Heart left ventricle (tissue), 16 donors: ENCODE measurements around the gene MRC1. TPM values are rescaled to one million over a fixed set of nuclear protein-coding genes. Genes with fewer than 3 reads are reported as not detected.

Experiments used
- ATAC-seq, 4 donors: fragments of 200-7000 bp; cut with Tn5 transposase; one replicate each; pipeline ENCODE4 v1.9.1; 2020 to 2022; ENCODE audit warnings: moderate library complexity in 4 of 4, mild to moderate bottlenecking in 3 of 4, moderate number of reproducible peaks in 1 of 4
- DNase-seq, 5 donors: peaks; one replicate each; pipeline ENCODE4 v3.0.0-alpha.2; 2020
- H3K27ac ChIP-seq, 12 donors: fragments of 200-600 bp; sonication (generic) in 4 of 12; one replicate each; pipeline versions ENCODE4 v1.5.0 to v1.8.0; 2016 to 2022; ENCODE audit warnings: mild to moderate bottlenecking in 2 of 12
- H3K27me3 ChIP-seq, 9 donors: fragments of 200-600 bp; sonication (generic) in 2 of 9; one replicate each; pipeline versions ENCODE4 v1.5.1 to v1.8.0; 2016 to 2022; ENCODE audit warnings: mild to moderate bottlenecking in 3 of 9
- H3K36me3 ChIP-seq, 9 donors: fragments of 200-600 bp; sonication (generic) in 2 of 9; one replicate each; pipeline versions ENCODE4 v1.5.0 to v1.8.0; 2018 to 2022; ENCODE audit warnings: mild to moderate bottlenecking in 2 of 9
- H3K4me1 ChIP-seq, 12 donors: fragments of 200-600 bp; sonication (generic) in 4 of 12; one replicate each; pipeline versions ENCODE4 v1.5.0 to v1.8.0; 2016 to 2022; ENCODE audit warnings: mild to moderate bottlenecking in 3 of 12
- H3K4me3 ChIP-seq, 12 donors: fragments of 200-600 bp; sonication (generic) in 4 of 12; one replicate each; pipeline versions ENCODE4 v1.5.0 to v1.8.0; 2017 to 2022; ENCODE audit warnings: mild to moderate bottlenecking in 9 of 12, moderate library complexity in 4 of 12
- H3K9me3 ChIP-seq, 12 donors: fragments of 200-600 bp; sonication (generic) in 4 of 12; one replicate each; pipeline versions ENCODE4 v1.5.0 to v1.8.0; 2016 to 2022; ENCODE audit warnings: mild to moderate bottlenecking in 1 of 12
- POLR2A ChIP-seq, 2 donors: fragments of 450-650 bp; IDR thresholded peaks; one replicate each; pipeline ENCODE4 v1.6.1; 2017; ENCODE audit warnings: antibody characterized with exemption in 2 of 2, mild to moderate bottlenecking in 2 of 2, moderate library complexity in 2 of 2
- WGBS, 4 donors: extraction: QIAGEN DNeasy Blood & Tissue Kit in 2 of 4; methylation state at CpG; one replicate each; pipeline versions ENCODE4 v1.1.5 to v1.1.7; 2013 to 2018; 5-methylcytosine and 5-hydroxymethylcytosine counted together
- intact Hi-C, 10 donors: fragments of 100-400 bp; cut with DNase I; formaldehyde crosslinking; loops; one replicate each; pipeline versions ENCODE4 v1.11.1 to v1.14.2; 2022
- polyA plus RNA-seq, 2 donors: library from polyadenylated mRNA; stranded (reverse); fragments of 200-250 nt; gene quantifications; one replicate each; pipeline ENCODE4 v1.2.3, GENCODE V29; 2013
- total RNA-seq, 9 donors: library from RNA; depleted of rRNA in 2 of 9; stranded (reverse); fragments of >200 nt in 2 of 9; fragmentation: NEBNext Ultra II Directional in 3 of 9; extraction: Animal tissue kit (Norgen Biotek cat#: 25700) in 3 of 9; gene quantifications; one replicate each; pipeline versions ENCODE4 v1.1.0 to v1.2.4, GENCODE V29; 2016 to 2023
- TF ChIP-seq, protein P1 (sequence below), 12 donors: fragments of 200-600 bp; sonication (generic) in 4 of 12; IDR thresholded peaks; one replicate each; pipeline versions ENCODE4 v1.5.0 to v1.8.0; 2018 to 2022; ENCODE audit warnings: antibody characterized with exemption in 12 of 12, mild to moderate bottlenecking in 5 of 12
- donor health status: ischemic (EF 13 %, LVEDD 7.1; RV severe dilation, severe dysfunction).
- donor health status: healthy with polysubstance abuse.
- donor health status: DM: no; HTN: yes; CAD: no.
- donor health status: DM: no; HTN: no; CAD: no.
- donor health status: ischemic (EF 25% LVEDD 6.9; RV normal size, moderate dysfunction).
- donor health status: ischemic (EF 25% LVEDD 5.7; RV mildly dilated, moderate dysfunction).
- donor health status: healthy.
- donor health status: DM: yes; HTN: yes; CAD: no.
- donor health status: ischemic (EF 35%, LVEDD 5.7; RV mildly dilated, moderate dysfunction).
- donor health status: nonischemic (EF 11% LVEDD 7.7; RV severe dilation, severe dysfunction).
- donor health status: DM: yes; HTN: yes; CAD: no.
- donor health status: PGD.
- donor health status: ischemic (EF 29% LVEDD 5.4; RV normal size, mild dysfunction).
- donor health status: nonischemic (EF 23%, LVEDD 6.1; RV moderate dilation, normal function).

Gene MRC1
- total and polyA plus RNA-seq, 11 donors: 3.1 to 144 (median 9.7) TPM

DNA sequence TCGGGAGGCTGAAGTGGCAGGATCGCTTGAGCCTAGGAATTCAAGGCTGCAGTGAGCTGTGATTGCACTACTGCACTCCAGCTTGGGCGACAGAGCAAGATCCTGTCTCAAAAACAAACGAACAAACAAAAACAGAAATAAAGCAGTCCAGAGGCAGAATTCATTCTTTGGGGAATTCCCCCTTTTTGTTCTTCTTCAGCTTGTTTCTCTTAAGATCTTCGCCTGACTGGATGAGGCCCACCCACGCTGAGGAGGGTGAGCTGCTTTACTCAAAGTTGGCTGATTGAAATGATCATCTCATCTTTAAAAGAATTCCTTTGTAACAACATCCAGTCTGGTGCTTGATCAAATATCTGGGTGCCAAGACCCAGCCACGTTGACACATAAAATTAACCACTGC is 10.7 kb downstream of the MRC1 start:
- DNase-seq (no peak), ATAC-seq (no peak)
- Histone ChIP-seq H3K27me3 (no peaks in the 10 kb centered on the region), H3K4me3 (no peak overlapping the region), H3K4me1 (peaks cover 0 to 60% (median 0%) of the 10 kb centered on the region in 12 donors), H3K36me3 (peaks cover 0 to 17% (median 0%) of the 10 kb centered on the region in 9 donors), H3K27ac (no peak overlapping the region), H3K9me3 (no peaks in the 10 kb centered on the region)
- 73 to 85% (median 82%) methylated on average over 7 of the region's 7 CpGs for WGBS, 4 donors
- no peak for TF ChIP-seq POLR2A (IDR thresholded peaks at IDR 0.05)
- TF ChIP-seq, protein P1, sequence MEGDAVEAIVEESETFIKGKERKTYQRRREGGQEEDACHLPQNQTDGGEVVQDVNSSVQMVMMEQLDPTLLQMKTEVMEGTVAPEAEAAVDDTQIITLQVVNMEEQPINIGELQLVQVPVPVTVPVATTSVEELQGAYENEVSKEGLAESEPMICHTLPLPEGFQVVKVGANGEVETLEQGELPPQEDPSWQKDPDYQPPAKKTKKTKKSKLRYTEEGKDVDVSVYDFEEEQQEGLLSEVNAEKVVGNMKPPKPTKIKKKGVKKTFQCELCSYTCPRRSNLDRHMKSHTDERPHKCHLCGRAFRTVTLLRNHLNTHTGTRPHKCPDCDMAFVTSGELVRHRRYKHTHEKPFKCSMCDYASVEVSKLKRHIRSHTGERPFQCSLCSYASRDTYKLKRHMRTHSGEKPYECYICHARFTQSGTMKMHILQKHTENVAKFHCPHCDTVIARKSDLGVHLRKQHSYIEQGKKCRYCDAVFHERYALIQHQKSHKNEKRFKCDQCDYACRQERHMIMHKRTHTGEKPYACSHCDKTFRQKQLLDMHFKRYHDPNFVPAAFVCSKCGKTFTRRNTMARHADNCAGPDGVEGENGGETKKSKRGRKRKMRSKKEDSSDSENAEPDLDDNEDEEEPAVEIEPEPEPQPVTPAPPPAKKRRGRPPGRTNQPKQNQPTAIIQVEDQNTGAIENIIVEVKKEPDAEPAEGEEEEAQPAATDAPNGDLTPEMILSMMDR (IDR thresholded peaks at IDR 0.05): no peak
- intact Hi-C loops: no loop called here

DNA sequence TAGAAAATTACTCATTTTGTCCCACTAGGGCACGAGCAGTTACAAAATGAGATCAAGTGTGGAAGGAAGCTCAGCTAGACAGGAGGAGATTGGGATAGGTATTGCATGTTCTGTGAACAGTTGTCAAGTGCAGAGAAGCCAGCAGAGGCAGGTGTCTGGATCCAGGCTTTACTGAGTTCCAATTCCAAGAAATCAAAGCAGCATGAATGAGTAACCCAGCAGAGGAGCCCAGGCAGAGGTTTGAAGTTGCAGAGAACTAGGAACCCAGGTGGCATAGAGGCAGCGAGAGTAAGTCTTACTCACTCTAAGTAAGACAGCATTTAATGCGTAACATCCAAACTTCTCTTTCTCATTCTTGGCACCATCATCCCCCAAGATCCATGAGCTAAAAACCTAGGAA is 11.8 kb downstream of the MRC1 start:
- H3K4me3 ChIP-seq: no peak overlapping the region
- DNase-seq: no peak
- no peak for ATAC-seq
- H3K4me1 ChIP-seq: peaks cover 0 to 51% (median 0%) of the 10 kb centered on the region in 12 donors
- intact Hi-C loops: no loop called here
- no peaks in the 10 kb centered on the region for H3K27me3 ChIP-seq
- WGBS, 4 donors: 83 to 89% (median 88%) methylated on average over 3 of the region's 3 CpGs
- TF ChIP-seq POLR2A (IDR thresholded peaks at IDR 0.05): no peak
- TF ChIP-seq, protein P1 (IDR thresholded peaks at IDR 0.05): no peak
- peaks cover 0 to 23% (median 0%) of the 10 kb centered on the region in 9 donors for H3K36me3 ChIP-seq
- no peaks in the 10 kb centered on the region for H3K9me3 ChIP-seq
- H3K27ac ChIP-seq: peak overlapping the region in 1 of 12 donors; percentile 48

DNA sequence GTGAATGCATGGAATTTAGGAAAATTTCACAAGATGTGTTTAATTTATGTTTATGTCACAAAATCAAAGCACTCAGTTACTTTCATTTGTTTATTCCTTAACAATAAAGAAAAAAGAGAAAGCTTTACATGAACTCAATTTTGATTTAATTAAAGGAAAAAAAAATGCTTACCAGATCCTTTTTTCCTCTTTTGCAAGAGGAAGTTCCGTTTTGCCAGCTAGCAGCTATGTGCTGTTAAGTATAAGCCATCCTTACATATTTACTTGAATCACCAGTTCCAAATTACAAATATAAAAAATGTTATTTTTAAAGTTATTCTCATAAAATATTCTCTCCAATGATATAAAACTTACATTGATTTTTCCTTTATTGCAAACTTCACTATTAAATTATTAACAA is 12.7 kb downstream of the MRC1 start:
- TF ChIP-seq POLR2A (IDR thresholded peaks at IDR 0.05): no peak
- TF ChIP-seq, protein P1 (IDR thresholded peaks at IDR 0.05): no peak
- DNase-seq (no peak), ATAC-seq (no peak)
- Histone ChIP-seq H3K36me3 (peaks cover 0 to 23% (median 0%) of the 10 kb centered on the region in 9 donors), H3K4me3 (no peak overlapping the region), H3K9me3 (no peaks in the 10 kb centered on the region), H3K4me1 (peaks cover 0 to 46% (median 0%) of the 10 kb centered on the region in 12 donors), H3K27ac (peak overlapping the region in 1 of 12 donors; percentile 48), H3K27me3 (no peaks in the 10 kb centered on the region)
- intact Hi-C loops: no loop called here
- 42 to 73% (median 67%) methylated on average over 1 of the region's 1 CpG for WGBS, 4 donors

DNA sequence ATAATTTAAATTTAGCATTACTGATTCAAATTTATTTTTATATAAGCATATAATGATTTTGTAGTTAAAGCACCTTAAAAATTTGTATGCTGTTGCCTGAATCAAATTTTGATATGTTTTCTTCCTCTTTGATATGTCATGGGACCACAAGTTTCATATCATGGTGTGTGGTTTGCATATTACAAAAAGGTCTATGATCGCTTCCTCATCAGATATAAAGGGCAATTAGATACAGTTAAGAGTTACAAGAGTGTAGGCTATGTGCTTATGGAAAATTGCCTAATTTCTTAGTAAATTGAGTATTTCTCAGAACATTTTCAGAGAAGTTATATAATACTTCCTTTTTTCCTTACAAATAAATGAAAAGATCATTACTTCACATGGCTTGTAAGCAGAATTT is 22.2 kb downstream of the MRC1 start:
- Histone ChIP-seq H3K4me3 (no peak overlapping the region), H3K4me1 (peaks cover 0 to 20% (median 0%) of the 10 kb centered on the region in 12 donors), H3K9me3 (no peaks in the 10 kb centered on the region), H3K27me3 (no peaks in the 10 kb centered on the region), H3K36me3 (peaks cover 0 to 26% (median 0%) of the 10 kb centered on the region in 9 donors), H3K27ac (peak overlapping the region in 1 of 12 donors; percentile 38)
- 89 to 94% (median 91%) methylated on average over 1 of the region's 1 CpG for WGBS, 4 donors
- intact Hi-C loops: no loop called here
- no peak for DNase-seq
- no peak for ATAC-seq
- TF ChIP-seq POLR2A (IDR thresholded peaks at IDR 0.05): no peak
- TF ChIP-seq, protein P1 (IDR thresholded peaks at IDR 0.05): no peak
